Thyroid gland (tissue), 4 donors: ENCODE measurements around the gene GARS1.

Source experiments
- CTCF ChIP-seq, 6 experiments: fragments of 200-600 bp in 3 of 6; fragments of 450-650 bp in 3 of 6; sonication (generic) in 3 of 6; IDR thresholded peaks; one replicate each; pipeline ENCODE4 v1.5.1; 2016 to 2019; ENCODE audit warnings: antibody characterized with exemption in 6 of 6, mild to moderate bottlenecking in 2 of 6, inconsistent platforms in 1 of 6, moderate library complexity in 1 of 6
- POLR2A ChIP-seq, 2 donors: fragments of 450-650 bp; IDR thresholded peaks; one replicate each; pipeline ENCODE4 v1.6.1; 2017; ENCODE audit warnings: antibody characterized with exemption in 2 of 2, mild to moderate bottlenecking in 2 of 2, moderate library complexity in 1 of 2

- no peak for TF ChIP-seq CTCF (IDR thresholded peaks at IDR 0.05)
- no peak for TF ChIP-seq POLR2A (IDR thresholded peaks at IDR 0.05)
Observed at GRCh38 chr7:30598121-30598876, 3.6 kb downstream of the GARS1 start.
